ENCODE results near the gene PTPRN2.

GRCh38 chr7:157867685-157868305, 719.8 kb downstream of the PTPRN2 start:
- TF ChIP-seq CTCF (conservative IDR thresholded peaks at IDR 0.05 in 1 of 2, IDR thresholded peaks at IDR 0.05 in 1 of 2; ENCODE audit: extremely low read depth in 1 of 2, insufficient read depth in 1 of 2, low read depth in 1 of 2, low read length in 2 of 2) (no peak), EZH2 (IDR thresholded peaks at IDR 0.05; ENCODE audit: borderline replicate concordance, low read length) (no peak)

Measured in mammary epithelial cell (primary cell).